ENCODE data around the gene SPOPL.

DNA sequence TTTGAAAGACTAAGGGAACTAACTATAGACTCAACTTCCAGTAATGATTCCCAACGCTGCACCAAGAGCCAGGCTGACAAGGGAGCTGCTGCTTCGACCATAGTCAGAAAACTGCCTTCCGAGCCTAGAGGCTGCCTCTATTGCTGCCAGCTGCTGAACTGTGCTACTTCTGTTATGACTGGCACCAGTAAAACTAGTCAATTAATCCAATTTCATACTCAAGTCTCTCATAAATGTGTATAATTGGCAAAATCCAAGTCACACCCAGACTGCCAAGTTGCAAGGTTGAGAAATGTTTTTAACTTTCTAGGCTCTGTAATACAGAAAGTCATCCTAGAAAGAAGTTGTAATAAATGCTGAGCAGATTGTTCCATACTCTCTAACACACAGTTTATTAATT, 117.4 kb downstream of the SPOPL start:
- TF ChIP-seq, protein P1, sequence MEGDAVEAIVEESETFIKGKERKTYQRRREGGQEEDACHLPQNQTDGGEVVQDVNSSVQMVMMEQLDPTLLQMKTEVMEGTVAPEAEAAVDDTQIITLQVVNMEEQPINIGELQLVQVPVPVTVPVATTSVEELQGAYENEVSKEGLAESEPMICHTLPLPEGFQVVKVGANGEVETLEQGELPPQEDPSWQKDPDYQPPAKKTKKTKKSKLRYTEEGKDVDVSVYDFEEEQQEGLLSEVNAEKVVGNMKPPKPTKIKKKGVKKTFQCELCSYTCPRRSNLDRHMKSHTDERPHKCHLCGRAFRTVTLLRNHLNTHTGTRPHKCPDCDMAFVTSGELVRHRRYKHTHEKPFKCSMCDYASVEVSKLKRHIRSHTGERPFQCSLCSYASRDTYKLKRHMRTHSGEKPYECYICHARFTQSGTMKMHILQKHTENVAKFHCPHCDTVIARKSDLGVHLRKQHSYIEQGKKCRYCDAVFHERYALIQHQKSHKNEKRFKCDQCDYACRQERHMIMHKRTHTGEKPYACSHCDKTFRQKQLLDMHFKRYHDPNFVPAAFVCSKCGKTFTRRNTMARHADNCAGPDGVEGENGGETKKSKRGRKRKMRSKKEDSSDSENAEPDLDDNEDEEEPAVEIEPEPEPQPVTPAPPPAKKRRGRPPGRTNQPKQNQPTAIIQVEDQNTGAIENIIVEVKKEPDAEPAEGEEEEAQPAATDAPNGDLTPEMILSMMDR (IDR thresholded peaks at IDR 0.05) = no peak
- TF ChIP-seq, protein P2, sequence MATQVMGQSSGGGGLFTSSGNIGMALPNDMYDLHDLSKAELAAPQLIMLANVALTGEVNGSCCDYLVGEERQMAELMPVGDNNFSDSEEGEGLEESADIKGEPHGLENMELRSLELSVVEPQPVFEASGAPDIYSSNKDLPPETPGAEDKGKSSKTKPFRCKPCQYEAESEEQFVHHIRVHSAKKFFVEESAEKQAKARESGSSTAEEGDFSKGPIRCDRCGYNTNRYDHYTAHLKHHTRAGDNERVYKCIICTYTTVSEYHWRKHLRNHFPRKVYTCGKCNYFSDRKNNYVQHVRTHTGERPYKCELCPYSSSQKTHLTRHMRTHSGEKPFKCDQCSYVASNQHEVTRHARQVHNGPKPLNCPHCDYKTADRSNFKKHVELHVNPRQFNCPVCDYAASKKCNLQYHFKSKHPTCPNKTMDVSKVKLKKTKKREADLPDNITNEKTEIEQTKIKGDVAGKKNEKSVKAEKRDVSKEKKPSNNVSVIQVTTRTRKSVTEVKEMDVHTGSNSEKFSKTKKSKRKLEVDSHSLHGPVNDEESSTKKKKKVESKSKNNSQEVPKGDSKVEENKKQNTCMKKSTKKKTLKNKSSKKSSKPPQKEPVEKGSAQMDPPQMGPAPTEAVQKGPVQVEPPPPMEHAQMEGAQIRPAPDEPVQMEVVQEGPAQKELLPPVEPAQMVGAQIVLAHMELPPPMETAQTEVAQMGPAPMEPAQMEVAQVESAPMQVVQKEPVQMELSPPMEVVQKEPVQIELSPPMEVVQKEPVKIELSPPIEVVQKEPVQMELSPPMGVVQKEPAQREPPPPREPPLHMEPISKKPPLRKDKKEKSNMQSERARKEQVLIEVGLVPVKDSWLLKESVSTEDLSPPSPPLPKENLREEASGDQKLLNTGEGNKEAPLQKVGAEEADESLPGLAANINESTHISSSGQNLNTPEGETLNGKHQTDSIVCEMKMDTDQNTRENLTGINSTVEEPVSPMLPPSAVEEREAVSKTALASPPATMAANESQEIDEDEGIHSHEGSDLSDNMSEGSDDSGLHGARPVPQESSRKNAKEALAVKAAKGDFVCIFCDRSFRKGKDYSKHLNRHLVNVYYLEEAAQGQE (IDR thresholded peaks at IDR 0.05; ENCODE audit: insufficient read depth in 1 of 2, low read depth in 2 of 2, low read length in 1 of 2) = no peak
- no peak for TF ChIP-seq POLR2AphosphoS5 (IDR thresholded peaks at IDR 0.05; ENCODE audit: low read depth, low read length)

Measured in Panc1 (cell line).